DOHH2 (cell line): ENCODE measurements around the gene ITPR3.

Source experiments
- EZH2phosphoT487 ChIP-seq: fragments of 200-600 bp; sonication (generic); IDR thresholded peaks from 2 replicates; pipeline ENCODE4 v1.6.1; 2017; ENCODE audit warnings: borderline replicate concordance, mild to moderate bottlenecking, antibody characterized with exemption, low read length, moderate library complexity, mixed read lengths
- TF ChIP-seq, protein P1 (sequence below): fragments of 200-600 bp; sonication (generic); IDR thresholded peaks from one replicate; pipeline ENCODE4 v1.5.1; 2014; ENCODE audit warnings: antibody characterized with exemption, mild to moderate bottlenecking, low read depth, low read length; ENCODE audit not compliant: poor library complexity, severe bottlenecking

DNA sequence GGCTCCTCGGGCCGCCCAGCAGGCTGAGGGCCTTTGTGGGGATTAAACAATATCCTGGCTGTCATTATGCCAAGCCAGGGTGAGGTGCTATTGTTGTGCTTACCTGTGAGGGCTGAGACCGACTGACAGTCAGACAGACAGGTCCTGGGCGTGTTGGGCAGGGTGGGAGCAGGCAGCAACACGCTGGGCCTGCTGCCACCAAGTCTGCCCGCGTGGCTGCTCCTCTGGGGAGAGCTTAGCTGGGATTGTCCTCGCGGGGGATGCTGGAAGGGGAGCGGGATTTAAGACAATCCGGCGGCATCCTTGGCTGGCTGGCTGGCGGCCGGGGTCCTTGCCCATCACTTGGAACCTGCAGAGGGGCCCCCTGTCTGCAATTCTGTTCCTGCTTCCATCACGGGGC lies 20.0 kb downstream of the ITPR3 start:
- TF ChIP-seq, protein P1, sequence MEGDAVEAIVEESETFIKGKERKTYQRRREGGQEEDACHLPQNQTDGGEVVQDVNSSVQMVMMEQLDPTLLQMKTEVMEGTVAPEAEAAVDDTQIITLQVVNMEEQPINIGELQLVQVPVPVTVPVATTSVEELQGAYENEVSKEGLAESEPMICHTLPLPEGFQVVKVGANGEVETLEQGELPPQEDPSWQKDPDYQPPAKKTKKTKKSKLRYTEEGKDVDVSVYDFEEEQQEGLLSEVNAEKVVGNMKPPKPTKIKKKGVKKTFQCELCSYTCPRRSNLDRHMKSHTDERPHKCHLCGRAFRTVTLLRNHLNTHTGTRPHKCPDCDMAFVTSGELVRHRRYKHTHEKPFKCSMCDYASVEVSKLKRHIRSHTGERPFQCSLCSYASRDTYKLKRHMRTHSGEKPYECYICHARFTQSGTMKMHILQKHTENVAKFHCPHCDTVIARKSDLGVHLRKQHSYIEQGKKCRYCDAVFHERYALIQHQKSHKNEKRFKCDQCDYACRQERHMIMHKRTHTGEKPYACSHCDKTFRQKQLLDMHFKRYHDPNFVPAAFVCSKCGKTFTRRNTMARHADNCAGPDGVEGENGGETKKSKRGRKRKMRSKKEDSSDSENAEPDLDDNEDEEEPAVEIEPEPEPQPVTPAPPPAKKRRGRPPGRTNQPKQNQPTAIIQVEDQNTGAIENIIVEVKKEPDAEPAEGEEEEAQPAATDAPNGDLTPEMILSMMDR: no peak
- TF ChIP-seq EZH2phosphoT487: no peak
